SK-N-SH treated with all-trans-retinoic acid at 6 μM for 48 hours (cell line): ENCODE data around the gene TRMT11.
"Not testable (repeated sequence)": the region's sequence is repeated elsewhere in the genome, so short reads cannot be mapped to it uniquely, and the experiment has no call there.

ENCODE experiments used
- ATAC-seq: fragments of 200-7000 bp; cut with Tn5 transposase; 3 replicates; pipeline ENCODE4 v1.9.1; 2020; ENCODE audit warnings: mild to moderate bottlenecking, moderate library complexity
- ARNTL ChIP-seq: fragments of 450-650 bp; formaldehyde crosslinking; IDR thresholded peaks from 2 replicates; pipeline ENCODE4 v1.5.0; 2020; ENCODE audit warnings: low read depth, mild to moderate bottlenecking, moderate library complexity, borderline replicate concordance
- BACH2 ChIP-seq: fragments of 250-450 bp; sonication (Bioruptor Pico); IDR thresholded peaks from 2 replicates; pipeline ENCODE4 v1.9.0; 2021; ENCODE audit warnings: mild to moderate bottlenecking, borderline replicate concordance
- CREB5 ChIP-seq: fragments of 250-450 bp; sonication (Bioruptor Pico); IDR thresholded peaks from 2 replicates; pipeline ENCODE4 v1.5.1; 2020; ENCODE audit warnings: low read depth, mild to moderate bottlenecking, moderate library complexity
- CSDC2 ChIP-seq: fragments of 250-450 bp; sonication (Bioruptor Pico); IDR thresholded peaks from 2 replicates; pipeline ENCODE4 v1.5.0; 2020; ENCODE audit warnings: mild to moderate bottlenecking, moderate library complexity
- CSRNP3 ChIP-seq: fragments of 250-450 bp; sonication (Bioruptor Pico); IDR thresholded peaks from 2 replicates; pipeline ENCODE4 v1.5.1; 2021; ENCODE audit warnings: mild to moderate bottlenecking, moderate library complexity
- ESRRG ChIP-seq: fragments of 250-450 bp; sonication (Bioruptor Pico); IDR thresholded peaks from 2 replicates; pipeline ENCODE4 v1.6.1; 2021; ENCODE audit warnings: mild to moderate bottlenecking
- GLIS3 ChIP-seq: fragments of 250-450 bp; sonication (Bioruptor Pico); IDR thresholded peaks from 2 replicates; pipeline ENCODE4 v1.5.0; 2020; ENCODE audit warnings: mild to moderate bottlenecking, moderate library complexity
- PATZ1 ChIP-seq: fragments of 250-450 bp; sonication (Bioruptor Pico); IDR thresholded peaks from 2 replicates; pipeline ENCODE4 v1.8.0; 2020; ENCODE audit warnings: mild to moderate bottlenecking, moderate library complexity, borderline replicate concordance
- PPARA ChIP-seq: fragments of 250-450 bp; sonication (Bioruptor Pico); IDR thresholded peaks from 2 replicates; pipeline ENCODE4 v1.5.0; 2020; ENCODE audit warnings: mild to moderate bottlenecking, borderline replicate concordance
- RARB ChIP-seq: fragments of 250-450 bp; sonication (Bioruptor Pico); IDR thresholded peaks from 2 replicates; pipeline ENCODE4 v1.8.0; 2021; ENCODE audit warnings: mild to moderate bottlenecking, moderate library complexity
- SNAI2 ChIP-seq: fragments of 250-450 bp; sonication (Bioruptor Pico); IDR thresholded peaks from 2 replicates; pipeline ENCODE4 v1.5.0; 2020; ENCODE audit warnings: mild to moderate bottlenecking, moderate library complexity
- TCF4 ChIP-seq: fragments of 250-450 bp; sonication (Bioruptor Pico); IDR thresholded peaks from 2 replicates; pipeline ENCODE4 v1.8.0; 2021; ENCODE audit warnings: mild to moderate bottlenecking, moderate library complexity, borderline replicate concordance
- TOX ChIP-seq: fragments of 250-450 bp; sonication (Bioruptor Pico); IDR thresholded peaks from 2 replicates; pipeline ENCODE4 v1.8.0; 2021; ENCODE audit warnings: mild to moderate bottlenecking, moderate library complexity, borderline replicate concordance
- ZC3H10 ChIP-seq: fragments of 250-450 bp; sonication (Bioruptor Pico); IDR thresholded peaks from 2 replicates; pipeline ENCODE4 v1.5.1; 2021; ENCODE audit warnings: mild to moderate bottlenecking, moderate library complexity
- ZFP3 ChIP-seq: fragments of 250-450 bp; sonication (Bioruptor Pico); IDR thresholded peaks from 2 replicates; pipeline ENCODE4 v1.5.0; 2020; ENCODE audit warnings: mild to moderate bottlenecking, moderate library complexity
- ZFP30 ChIP-seq: fragments of 450-650 bp; formaldehyde crosslinking; IDR thresholded peaks from 2 replicates; pipeline ENCODE4 v1.5.0; 2022; ENCODE audit warnings: mild to moderate bottlenecking, moderate library complexity
- ZNF565 ChIP-seq: fragments of 450-650 bp; formaldehyde crosslinking; conservative IDR thresholded peaks from 2 replicates; pipeline ENCODE4 v1.5.0; 2020; ENCODE audit warnings: low read depth, mild to moderate bottlenecking, moderate library complexity
- ZNF70 ChIP-seq: fragments of 450-650 bp; formaldehyde crosslinking; IDR thresholded peaks from 2 replicates; pipeline ENCODE4 v1.5.0; 2020; ENCODE audit warnings: mild to moderate bottlenecking, moderate library complexity
- ZNF8 ChIP-seq: fragments of 450-650 bp; formaldehyde crosslinking; IDR thresholded peaks from 2 replicates; pipeline ENCODE4 v1.5.0; 2020; ENCODE audit warnings: mild to moderate bottlenecking, moderate library complexity
- TF ChIP-seq, protein P1 (sequence below): fragments of 250-450 bp; sonication (Bioruptor Pico); IDR thresholded peaks from 2 replicates; pipeline ENCODE4 v1.8.0; 2021; ENCODE audit warnings: low read depth, mild to moderate bottlenecking, moderate library complexity, borderline replicate concordance

TRMT11 gene

GRCh38 chr6:125968493-125968892 lies 17.8 kb upstream of the TRMT11 start:
- no peak for ATAC-seq
- TF ChIP-seq TCF4 (CRISPR knock-in tag) (no peak), ZFP30 (CRISPR knock-in tag) (no peak), CSDC2 (CRISPR knock-in tag) (no peak), SNAI2 (CRISPR knock-in tag) (no peak), PPARA (no peak)

DNA sequence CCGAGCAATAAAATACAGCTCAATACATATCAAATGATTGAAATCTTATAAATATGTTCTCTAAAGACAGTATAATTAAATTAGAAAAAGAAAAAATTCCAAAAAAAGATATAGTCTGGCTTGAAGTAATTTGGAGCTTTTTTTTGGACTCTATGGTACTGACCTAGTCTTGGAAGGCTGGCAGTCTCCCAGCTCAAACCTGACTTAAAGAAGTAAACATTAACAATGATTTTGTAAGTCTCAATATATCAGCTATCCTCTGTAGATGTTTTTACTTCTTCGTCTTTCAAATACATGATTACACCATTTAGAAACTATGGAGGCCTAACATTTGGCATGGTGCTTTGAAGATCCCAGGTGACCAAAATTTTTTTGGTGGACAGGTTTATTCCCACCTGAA lies 15.6 kb upstream of the TRMT11 start:
- TF ChIP-seq ESRRG (CRISPR knock-in tag) (no peak), CSDC2 (CRISPR knock-in tag) (no peak)
- no peak for ATAC-seq

DNA sequence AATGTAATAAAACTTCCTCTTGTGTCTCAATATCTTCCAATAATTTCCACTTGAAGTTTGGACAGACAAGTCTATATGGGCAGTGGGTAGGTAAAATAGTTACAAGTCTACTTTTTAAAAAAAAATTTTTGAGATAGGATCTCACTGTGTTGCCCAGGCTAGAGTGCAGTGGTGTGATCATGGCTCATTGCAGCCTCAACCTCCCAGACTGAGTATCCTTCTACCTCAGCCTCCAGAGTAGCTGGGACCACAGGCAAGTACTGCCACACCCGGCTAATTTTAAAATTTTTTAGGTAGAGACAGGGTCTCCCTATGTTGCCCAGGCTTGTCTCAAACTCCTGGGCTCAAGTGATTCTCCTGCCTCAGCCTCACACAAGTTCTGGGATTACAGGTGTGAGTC lies 13.9 kb upstream of the TRMT11 start:
- ATAC-seq = not testable (repeated sequence)

GRCh38 chr6:125974214-125974866 lies 12.0 kb upstream of the TRMT11 start:
- TF ChIP-seq, protein P1, sequence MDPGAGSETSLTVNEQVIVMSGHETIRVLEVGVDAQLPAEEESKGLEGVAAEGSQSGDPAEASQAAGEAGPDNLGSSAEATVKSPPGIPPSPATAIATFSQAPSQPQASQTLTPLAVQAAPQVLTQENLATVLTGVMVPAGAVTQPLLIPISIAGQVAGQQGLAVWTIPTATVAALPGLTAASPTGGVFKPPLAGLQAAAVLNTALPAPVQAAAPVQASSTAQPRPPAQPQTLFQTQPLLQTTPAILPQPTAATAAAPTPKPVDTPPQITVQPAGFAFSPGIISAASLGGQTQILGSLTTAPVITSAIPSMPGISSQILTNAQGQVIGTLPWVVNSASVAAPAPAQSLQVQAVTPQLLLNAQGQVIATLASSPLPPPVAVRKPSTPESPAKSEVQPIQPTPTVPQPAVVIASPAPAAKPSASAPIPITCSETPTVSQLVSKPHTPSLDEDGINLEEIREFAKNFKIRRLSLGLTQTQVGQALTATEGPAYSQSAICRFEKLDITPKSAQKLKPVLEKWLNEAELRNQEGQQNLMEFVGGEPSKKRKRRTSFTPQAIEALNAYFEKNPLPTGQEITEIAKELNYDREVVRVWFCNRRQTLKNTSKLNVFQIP (CRISPR knock-in tag) = no peak
- no peak for TF ChIP-seq ZC3H10 (CRISPR knock-in tag)
- no peak for TF ChIP-seq BACH2
- no peak for TF ChIP-seq ESRRG (CRISPR knock-in tag)
- no peak for TF ChIP-seq ZNF565
- TF ChIP-seq ZFP3 (CRISPR knock-in tag) = no peak
- no peak for TF ChIP-seq ZNF8 (CRISPR knock-in tag)
- no peak for TF ChIP-seq PATZ1 (CRISPR knock-in tag)
- no peak for TF ChIP-seq GLIS3 (CRISPR knock-in tag)

GRCh38 chr6:125979101-125979500 lies 7.2 kb upstream of the TRMT11 start:
- no peak for ATAC-seq
- TF ChIP-seq ARNTL (CRISPR knock-in tag) (no peak), SNAI2 (CRISPR knock-in tag) (no peak), ZNF8 (CRISPR knock-in tag) (no peak), GLIS3 (CRISPR knock-in tag) (no peak), TOX (no peak), TCF4 (CRISPR knock-in tag) (no peak), CREB5 (CRISPR knock-in tag) (no peak), ZC3H10 (CRISPR knock-in tag) (no peak), ESRRG (CRISPR knock-in tag) (no peak), RARB (CRISPR knock-in tag) (no peak), CSRNP3 (CRISPR knock-in tag) (no peak), ZNF565 (no peak), ZNF70 (CRISPR knock-in tag) (no peak)
- TF ChIP-seq, all 23 proteins: peak for 0

More at GRCh38 chr6:125974214-125974866, 12.0 kb upstream of the TRMT11 start:
- peak; percentile 86 for ATAC-seq
